Stimulated activated CD4-positive, alpha-beta T cell treated with anti-CD3 and anti-CD28 coated beads, Interleukin-4, amount 100 ng/mL, for 48 hours (primary cell): ENCODE results near the gene EHMT2.
"Not testable (repeated sequence)": the region's sequence is repeated elsewhere in the genome, so short reads cannot be mapped to it uniquely, and the experiment has no call there.

Experiments used
- DNase-seq, 2 donors: peaks; one replicate each; pipeline ENCODE4 v3.0.0-alpha.2; 2020; ENCODE audit warnings: low read depth in 2 of 2

EHMT2 gene

GRCh38 chr6:31915351-31915750, 17.9 kb upstream of the EHMT2 start:
- DNase-seq: no peak

- no peak for DNase-seq
Observed at GRCh38 chr6:31911826-31912585, 14.5 kb upstream of the EHMT2 start.

- DNase-seq: not testable (repeated sequence)
Observed at GRCh38 chr6:31909298-31909697, 11.8 kb upstream of the EHMT2 start.

DNA sequence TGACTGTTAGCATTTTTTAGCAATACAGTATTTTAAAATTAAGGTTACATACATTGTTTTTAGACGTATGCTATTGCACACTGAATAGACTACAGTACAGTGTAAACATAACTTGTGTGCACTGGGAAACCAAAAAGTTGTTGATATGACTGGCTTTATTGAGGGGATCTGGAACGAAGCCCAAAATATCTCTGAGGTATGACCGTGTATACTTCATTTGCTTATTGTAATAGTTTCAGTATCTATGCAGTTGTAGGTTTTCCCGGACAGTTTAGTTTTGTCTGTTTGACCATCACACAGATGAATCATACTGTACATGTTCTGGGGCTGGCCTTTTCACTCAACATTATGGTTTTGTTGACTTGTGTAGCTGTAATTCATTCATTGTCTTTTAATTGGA, 11.3 kb upstream of the EHMT2 start:
- no peak for DNase-seq

DNA sequence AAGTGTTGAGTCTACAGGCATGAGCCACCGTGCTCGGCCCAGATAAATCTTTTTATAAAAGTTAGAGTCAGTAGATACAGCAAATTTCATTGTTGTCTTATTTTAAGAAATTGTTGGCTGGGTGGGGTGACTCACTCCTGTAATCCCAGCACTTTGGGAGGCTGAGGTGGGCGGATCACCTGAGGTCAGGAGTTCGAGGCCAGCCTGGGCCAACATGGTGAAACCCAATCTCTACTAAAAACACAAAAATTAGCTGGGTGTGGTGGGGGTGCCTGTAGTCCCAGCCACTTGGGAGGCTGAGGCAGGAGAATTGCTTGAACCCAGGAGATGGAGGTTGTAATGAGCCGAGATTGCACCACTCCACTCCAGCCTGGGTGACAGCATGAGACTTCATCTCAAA, 10.8 kb upstream of the EHMT2 start:
- DNase-seq: not testable (repeated sequence)

DNA sequence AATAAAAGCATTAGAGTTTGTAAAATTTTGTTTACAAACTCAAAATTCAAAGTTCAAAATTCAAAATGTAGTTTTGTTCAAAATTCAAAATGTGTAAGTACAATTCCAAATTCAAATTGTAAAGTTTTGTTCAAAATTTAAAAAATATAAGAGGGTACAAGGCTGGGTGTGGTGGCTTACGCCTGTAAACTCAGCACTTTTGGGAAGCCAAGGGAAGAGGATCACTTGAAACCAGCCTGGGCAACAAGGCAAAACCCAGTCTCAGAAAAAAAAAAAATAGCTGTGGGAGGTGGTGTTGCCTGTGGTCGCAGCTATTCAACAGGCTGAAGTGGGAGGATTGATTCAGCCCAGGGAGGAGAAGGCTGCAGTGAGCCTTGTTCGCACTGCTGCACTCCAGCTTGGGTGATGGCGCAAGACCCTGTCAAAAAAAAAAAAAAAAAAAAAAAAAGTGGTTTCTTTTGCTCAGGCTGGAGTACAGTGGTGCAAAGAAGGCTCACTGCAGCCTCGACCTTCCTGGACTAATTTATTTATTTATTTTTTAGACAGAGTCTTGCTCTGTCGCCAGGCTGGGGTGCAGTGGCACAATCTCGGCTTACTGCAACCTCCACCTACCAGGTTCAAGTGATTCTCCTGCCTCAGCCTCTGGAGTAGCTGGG, 9.8 kb upstream of the EHMT2 start:
- DNase-seq: no peak

- not testable (repeated sequence) for DNase-seq
Observed at GRCh38 chr6:31906727-31907126, 9.2 kb upstream of the EHMT2 start.

GRCh38 chr6:31906122-31906521, 8.6 kb upstream of the EHMT2 start:
- no peak for DNase-seq

DNA sequence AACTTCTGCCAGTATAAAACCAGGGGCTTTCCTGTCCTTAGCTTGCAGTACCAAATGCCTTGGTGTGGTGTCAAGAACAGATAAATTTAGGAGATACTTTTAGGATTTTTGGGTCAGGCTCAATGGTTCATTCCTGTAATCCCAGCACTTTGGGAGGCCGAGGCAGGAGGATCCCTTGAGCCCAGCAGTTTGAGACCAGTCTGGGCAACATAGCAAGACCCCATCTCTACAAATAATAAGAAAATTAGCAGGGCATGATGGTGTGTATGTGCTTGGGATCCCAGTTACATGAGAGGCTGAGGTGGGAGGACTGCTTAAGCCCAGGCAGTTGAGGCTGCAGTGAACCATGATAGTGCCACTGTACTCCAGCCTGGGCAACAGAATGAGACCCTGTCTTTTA, 7.5 kb upstream of the EHMT2 start:
- DNase-seq: no peak

DNA sequence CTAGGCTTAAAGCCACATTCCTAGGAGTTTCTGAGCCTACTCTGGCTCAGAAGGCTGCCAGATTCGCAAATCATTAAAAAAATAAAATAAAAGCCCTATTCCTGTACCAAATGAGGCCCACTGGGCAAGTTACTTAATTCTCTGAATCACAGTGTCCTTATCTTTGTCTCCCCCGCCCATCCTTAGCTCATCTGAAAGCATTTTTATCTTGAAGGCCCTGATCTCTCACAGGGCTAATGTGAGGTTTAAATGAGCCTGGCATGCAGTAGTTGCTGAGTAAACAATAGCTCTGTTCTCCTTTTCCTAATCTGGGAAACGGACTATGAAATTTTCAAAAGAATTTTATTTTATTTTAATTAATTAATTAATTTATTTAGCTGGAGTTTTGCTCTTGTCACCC, 6.5 kb upstream of the EHMT2 start:
- DNase-seq: no peak

GRCh38 chr6:31901953-31902643, 4.6 kb upstream of the EHMT2 start, which contains the start of gene ZBTB12:
TSS of gene ZBTB12 (minus strand) at chr6:31902086. CDS start at chr6:31901305, 781 bp downstream.
- peak; percentile 70 to 82 for DNase-seq

- DNase-seq: peak; percentile 53 to 56
Observed at GRCh38 chr6:31901415-31901952, 4.0 kb upstream of the EHMT2 start.

GRCh38 chr6:31900917-31901414, 3.5 kb upstream of the EHMT2 start:
- DNase-seq: no peak

DNA sequence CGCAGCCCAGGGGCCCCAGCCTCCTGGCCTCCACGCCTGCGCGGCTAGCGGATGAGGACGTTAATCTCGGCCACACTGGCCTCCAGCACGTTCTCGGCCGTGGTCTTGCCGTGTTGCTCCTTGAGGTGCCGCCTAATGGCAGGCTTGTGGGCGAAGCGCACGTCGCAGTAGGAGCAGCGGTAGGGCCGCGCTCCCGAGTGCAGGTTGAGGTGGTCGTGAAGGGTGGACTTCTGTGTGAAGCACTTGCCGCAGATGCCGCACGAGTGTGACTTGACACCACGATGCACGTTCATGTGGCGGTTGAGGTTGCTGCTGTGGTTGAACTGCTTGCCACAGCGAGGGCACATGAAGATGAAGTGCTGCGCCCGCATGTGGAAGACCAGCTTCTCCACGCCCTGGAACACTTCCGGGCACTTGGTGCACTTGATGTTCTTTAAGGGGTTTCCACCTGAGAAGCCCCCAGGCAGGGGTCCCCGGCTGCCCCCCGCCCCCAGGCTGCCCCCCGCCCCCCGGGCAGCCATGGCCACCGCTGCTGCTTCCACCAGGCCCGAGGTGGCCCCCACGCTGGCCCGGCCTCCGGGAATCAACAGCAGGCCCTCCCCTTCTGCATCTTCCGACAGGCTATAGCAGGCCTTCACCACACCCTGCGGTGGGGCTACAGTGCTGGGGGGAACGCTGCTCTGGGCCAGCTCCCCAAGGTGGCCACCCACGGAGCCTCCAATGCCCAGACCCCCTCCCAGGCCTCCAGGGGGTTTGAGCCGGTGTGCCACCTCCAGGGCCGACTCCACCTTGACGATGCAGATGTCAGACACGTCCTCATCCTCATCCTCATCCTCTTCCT, 2.6 kb upstream of the EHMT2 start:
- no peak for DNase-seq

DNA sequence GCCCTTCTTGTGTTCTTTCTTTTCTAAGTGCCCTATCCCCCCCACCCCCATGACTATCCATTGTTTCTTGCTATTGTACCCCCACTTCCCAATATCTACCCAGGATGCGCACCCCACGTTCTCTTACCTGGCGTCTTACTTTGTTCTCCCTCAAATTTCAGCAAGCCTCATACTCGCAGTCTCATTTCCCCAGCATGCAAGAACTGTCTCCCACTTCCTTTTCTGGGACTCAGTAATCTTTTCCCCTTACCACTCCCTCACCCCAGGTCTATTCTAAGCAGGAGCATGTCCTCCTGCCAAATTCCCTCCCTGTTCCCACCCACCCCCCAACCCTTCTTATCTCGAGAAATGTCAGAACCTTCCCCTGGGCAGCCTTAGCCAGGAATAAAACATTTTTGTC, 1.7 kb upstream of the EHMT2 start:
- no peak for DNase-seq

DNA sequence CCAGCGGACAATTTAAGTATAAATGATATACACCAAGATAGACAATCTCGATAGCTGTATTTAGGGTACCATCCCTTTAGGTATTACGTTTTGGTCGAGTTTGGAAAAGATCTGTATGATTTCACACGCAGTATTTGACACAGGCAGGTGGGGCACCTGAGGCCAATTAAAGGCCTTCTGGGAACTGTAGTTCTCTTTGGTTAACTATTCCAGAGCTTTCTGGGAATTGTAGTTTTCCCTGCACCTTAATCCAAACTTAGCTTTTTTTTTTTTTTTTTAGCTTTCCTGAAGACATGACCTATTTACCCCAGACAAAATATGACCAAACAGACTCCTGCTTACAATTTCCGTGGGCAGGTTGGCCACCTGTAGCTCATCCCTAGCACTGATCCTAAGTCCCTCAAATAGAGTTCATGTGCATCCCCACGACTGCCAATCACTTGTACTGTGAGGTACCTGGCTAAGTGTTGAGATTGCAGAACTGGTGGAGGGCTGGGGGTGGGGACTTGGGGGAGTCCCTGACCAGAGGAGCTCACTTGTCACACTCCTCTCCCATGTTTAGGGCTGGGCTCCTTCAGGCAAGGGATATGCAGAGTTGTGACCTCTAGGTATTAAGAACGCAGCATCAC, 999 bp upstream of the EHMT2 start:
- DNase-seq: no peak

GRCh38 chr6:31896856-31897611, 464 bp downstream of the EHMT2 start:
- no peak for DNase-seq

DNA sequence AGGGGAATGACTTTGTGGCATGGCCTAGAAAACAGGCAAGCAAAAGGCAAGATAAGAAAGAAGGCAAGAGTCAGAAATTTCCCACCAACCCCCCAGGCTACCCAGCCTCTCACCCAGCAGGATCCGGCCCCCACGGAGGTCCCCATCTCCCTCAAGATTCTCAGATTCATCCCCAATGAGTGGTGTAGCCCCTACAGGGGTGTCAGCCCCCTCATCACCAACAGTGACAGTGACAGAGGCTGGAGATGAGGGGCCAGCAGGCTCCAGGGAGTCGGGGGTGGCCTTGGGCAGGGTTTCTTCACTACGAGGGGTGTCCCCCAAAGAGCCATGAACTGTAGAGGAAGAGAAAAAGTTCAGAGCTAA, 1.0 kb downstream of the EHMT2 start:
- no peak for DNase-seq

DNA sequence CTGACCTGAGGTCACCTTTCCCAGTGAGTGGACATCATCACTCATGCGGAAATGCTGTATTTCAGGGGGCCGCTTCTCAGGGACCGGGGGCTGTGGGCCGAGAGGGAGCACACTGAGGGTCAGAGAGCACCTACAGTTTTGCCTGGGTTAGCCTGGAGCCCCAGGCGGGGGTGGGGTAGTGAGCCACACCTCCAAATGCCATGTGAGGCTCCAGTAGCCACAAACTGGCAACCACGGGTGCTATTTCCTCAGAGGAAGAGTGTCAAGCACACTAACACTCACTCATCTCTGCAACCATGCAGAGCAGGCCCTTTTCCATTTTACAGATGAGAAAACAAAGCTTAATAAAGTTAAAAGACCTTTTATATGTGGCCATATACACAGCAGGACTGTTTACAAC, 4.7 kb downstream of the EHMT2 start:
- no peak for DNase-seq

DNA sequence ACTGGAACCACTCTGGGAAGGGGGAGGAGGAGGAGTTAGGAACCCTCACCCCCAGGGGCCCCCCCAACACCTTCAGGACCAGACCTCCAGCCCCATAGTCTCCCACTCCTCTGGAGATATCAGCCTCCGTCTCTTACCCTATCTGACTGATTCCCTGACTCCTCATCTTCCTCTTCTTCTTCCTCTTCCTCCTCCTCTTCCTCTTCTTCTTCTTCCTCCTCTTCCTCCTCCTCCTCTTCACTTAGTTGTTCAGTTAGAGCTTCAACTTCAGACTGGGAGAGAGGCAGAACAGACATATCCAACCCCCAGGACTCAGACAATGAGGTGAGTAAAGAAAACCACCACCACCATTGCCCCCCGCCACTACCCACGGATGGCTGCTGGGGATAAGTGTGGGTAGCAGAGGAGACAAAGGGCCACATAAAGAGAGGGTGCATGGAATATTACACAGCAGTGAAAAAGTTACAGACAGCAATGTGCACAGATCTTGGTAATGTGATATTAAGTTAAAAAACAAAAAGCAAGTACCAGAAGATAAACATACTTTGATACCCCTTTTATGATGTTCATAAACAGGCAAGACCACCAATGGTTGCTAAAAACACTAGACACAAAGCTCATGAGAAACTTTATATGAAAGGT, 8.0 kb downstream of the EHMT2 start:
- DNase-seq: no peak
